Testis (tissue), 3 donors: ENCODE data around the gene S100A1. TPM values are rescaled to one million over a fixed set of nuclear protein-coding genes. Genes with fewer than 3 reads are reported as not detected.
A peak's percentile ranks its signal among the peaks of the same experiment; 100 is the strongest.
"Not testable (repeated sequence)": the region's sequence is repeated elsewhere in the genome, so short reads cannot be mapped to it uniquely, and the experiment has no call there.

Source experiments
- DNase-seq: peaks from one replicate; pipeline ENCODE4 v3.0.0-alpha.2; 2019
- H3K27ac ChIP-seq, 2 donors: fragments of 200-600 bp; sonication (generic); one replicate each; pipeline ENCODE4 v1.5.1; 2019
- H3K27me3 ChIP-seq: fragments of 200-600 bp; sonication (generic); one replicate; pipeline ENCODE4 v1.5.1; 2019
- H3K36me3 ChIP-seq: fragments of 200-600 bp; sonication (generic); one replicate; pipeline ENCODE4 v1.5.1; 2017; ENCODE audit warnings: low read depth; ENCODE audit errors: missing control alignments
- H3K4me1 ChIP-seq: fragments of 200-600 bp; sonication (generic); one replicate; pipeline ENCODE4 v1.5.1; 2019
- H3K4me3 ChIP-seq, 2 donors: fragments of 200-600 bp; sonication (generic); one replicate each; pipeline ENCODE4 v1.5.1; 2017 to 2019
- H3K9me3 ChIP-seq: fragments of 200-600 bp; sonication (generic); one replicate; pipeline ENCODE4 v1.5.1; 2017
- POLR2A ChIP-seq: fragments of 450-650 bp; IDR thresholded peaks from one replicate; pipeline ENCODE4 v1.6.1; 2017; ENCODE audit warnings: antibody characterized with exemption, mild to moderate bottlenecking, moderate library complexity
- WGBS, 2 donors: methylation state at CpG; one replicate each; pipeline ENCODE4 v1.1.5; 2018; 5-methylcytosine and 5-hydroxymethylcytosine counted together
- intact Hi-C: fragments of 100-400 bp; cut with DNase I; formaldehyde crosslinking; loops from one replicate; pipeline ENCODE4 v1.15.1; 2023; ENCODE audit warnings: low total_unique reads
- polyA plus RNA-seq: library from polyadenylated mRNA; stranded (reverse); fragments of 350-450 nt; fragmentation: Illumina TruSeq; extraction: RNeasy Lipid Tissue Mini Kit (QIAGEN cat#74804); gene quantifications from one replicate; pipeline ENCODE4 v1.2.3, GENCODE V29; 2014; ENCODE audit warnings: low read depth, low replicate concordance; ENCODE audit not compliant: insufficient read depth
- total RNA-seq, 2 donors: library from RNA; depleted of rRNA; stranded (reverse); fragments of >200 nt; gene quantifications; one replicate each; pipeline ENCODE4 v1.2.3, GENCODE V29; 2016
- TF ChIP-seq, protein P1 (sequence below), 3 experiments: fragments of 450-650 bp in 2 of 3; fragments of 200-600 bp in 1 of 3; sonication (generic) in 1 of 3; IDR thresholded peaks; one replicate each; pipeline ENCODE4 v1.5.1; 2016 to 2019; ENCODE audit warnings: antibody characterized with exemption in 3 of 3, mild to moderate bottlenecking in 2 of 3, moderate library complexity in 1 of 3

Gene S100A1
- total and polyA plus RNA-seq, 3 donors from 2014 or later, result 8.2 to 29.8 (median 24.0) TPM

DNA sequence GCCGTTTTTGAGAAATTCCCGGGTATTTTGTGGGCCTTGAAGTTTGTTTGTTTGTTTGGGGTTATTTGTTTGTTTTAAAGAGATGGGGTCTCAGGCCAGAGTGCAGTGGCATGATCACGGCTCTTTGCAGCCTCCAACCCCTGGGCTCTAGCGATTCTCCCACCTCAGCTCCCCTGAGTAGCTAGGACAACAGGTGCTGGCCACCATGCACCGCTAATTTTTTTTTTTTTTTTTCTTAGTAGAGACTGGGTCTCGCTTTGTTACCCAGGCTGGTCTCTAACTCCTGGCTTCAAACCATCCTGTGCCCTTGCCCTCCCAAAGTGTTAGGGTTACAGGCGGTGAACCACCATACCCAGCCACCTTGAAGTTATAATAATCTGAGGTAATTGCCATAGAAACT, 7.6 kb downstream of the S100A1 start:
- H3K4me3 ChIP-seq, result no peak overlapping the region
- WGBS, 2 donors, result 67 to 70% methylated on average over 7 of the region's 7 CpGs
- intact Hi-C loops, result no loop called here
- no peaks in the 10 kb centered on the region for H3K27me3 ChIP-seq
- no peaks in the 10 kb centered on the region for H3K36me3 ChIP-seq
- H3K4me1 ChIP-seq, result peaks cover 7% of the 10 kb centered on the region
- no peak for DNase-seq
- H3K9me3 ChIP-seq, result no peaks in the 10 kb centered on the region
- TF ChIP-seq, protein P1, sequence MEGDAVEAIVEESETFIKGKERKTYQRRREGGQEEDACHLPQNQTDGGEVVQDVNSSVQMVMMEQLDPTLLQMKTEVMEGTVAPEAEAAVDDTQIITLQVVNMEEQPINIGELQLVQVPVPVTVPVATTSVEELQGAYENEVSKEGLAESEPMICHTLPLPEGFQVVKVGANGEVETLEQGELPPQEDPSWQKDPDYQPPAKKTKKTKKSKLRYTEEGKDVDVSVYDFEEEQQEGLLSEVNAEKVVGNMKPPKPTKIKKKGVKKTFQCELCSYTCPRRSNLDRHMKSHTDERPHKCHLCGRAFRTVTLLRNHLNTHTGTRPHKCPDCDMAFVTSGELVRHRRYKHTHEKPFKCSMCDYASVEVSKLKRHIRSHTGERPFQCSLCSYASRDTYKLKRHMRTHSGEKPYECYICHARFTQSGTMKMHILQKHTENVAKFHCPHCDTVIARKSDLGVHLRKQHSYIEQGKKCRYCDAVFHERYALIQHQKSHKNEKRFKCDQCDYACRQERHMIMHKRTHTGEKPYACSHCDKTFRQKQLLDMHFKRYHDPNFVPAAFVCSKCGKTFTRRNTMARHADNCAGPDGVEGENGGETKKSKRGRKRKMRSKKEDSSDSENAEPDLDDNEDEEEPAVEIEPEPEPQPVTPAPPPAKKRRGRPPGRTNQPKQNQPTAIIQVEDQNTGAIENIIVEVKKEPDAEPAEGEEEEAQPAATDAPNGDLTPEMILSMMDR (IDR thresholded peaks at IDR 0.05), result no peak
- no peak for TF ChIP-seq POLR2A
- H3K27ac ChIP-seq, result peak overlapping the region; percentile 98 to 100

DNA sequence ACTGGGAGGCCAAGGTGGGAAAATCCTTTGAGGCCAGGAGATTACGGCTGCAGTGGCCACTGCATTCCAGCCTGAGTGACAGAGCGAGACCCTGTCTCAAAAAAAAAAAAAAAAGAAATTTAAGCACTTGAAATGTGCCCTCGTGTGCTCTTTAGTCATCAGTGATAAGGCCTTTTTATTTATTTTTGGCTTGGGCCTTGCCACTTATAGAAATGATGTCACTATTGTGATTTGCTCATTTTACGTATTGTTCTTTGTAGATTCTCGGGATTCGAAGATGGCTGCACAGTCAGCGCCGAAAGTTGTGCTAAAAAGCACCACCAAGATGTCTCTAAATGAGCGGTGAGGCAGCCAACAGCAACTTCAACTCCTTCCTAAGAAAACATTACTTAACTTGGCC, 8.1 kb downstream of the S100A1 start:
- no peak for TF ChIP-seq POLR2A
- TF ChIP-seq, protein P1 (IDR thresholded peaks at IDR 0.05), result no peak
- 86 to 91% methylated on average over 9 of the region's 9 CpGs for WGBS, 2 donors
- intact Hi-C loops, result no loop called here
- Histone ChIP-seq H3K27ac (peak overlapping the region in 1 of 2 donors; percentile 98), H3K36me3 (no peaks in the 10 kb centered on the region), H3K4me1 (peaks cover 7% of the 10 kb centered on the region), H3K9me3 (no peaks in the 10 kb centered on the region), H3K27me3 (no peaks in the 10 kb centered on the region), H3K4me3 (no peak overlapping the region)
- DNase-seq, result no peak

DNA sequence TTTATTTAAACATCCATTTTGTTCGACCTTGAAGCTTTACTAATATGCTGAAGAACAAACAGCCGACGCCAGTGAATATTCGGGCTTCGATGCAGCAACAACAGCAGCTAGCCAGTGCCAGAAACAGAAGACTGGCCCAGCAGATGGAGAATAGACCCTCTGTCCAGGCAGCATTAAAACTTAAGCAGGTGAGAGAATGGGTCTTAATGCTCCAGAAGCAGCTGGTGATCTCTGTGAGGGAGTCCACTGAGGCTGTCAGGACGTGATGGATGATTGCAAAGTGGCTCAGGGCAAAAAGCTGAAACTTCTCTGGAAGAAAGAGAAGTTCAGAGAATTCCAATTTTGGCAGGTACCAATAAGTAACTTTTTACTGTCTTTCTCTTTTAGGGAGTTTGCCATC, 10.0 kb downstream of the S100A1 start:
- Histone ChIP-seq H3K4me3 (no peak overlapping the region), H3K9me3 (no peaks in the 10 kb centered on the region), H3K36me3 (no peaks in the 10 kb centered on the region), H3K27me3 (no peaks in the 10 kb centered on the region), H3K4me1 (peaks cover 10% of the 10 kb centered on the region), H3K27ac (peak overlapping the region in 1 of 2 donors; percentile 98)
- no peak for DNase-seq
- TF ChIP-seq, protein P1 (IDR thresholded peaks at IDR 0.05), result no peak
- intact Hi-C loops, result no loop called here
- WGBS, 2 donors, result 46 to 52% methylated on average over 6 of the region's 6 CpGs

DNA sequence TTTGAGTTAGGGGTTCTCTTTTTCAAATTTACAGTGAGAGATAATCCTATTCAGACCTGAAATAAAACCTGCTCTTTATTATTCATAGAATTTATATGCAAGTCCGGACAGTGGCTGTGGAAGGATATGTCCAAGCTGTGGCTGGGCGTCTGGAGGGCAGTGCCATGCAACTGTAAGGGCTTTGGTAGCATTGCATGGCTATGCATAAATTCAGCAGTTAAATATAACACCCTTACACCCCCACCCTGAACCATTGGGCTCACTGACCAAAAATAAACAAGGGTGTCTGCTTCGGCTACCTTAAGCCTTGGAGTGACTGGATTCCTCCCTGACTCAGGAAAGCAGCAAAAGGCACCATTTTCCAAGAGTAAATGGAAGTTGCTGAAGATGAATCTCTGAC, 11.0 kb downstream of the S100A1 start:
- Histone ChIP-seq H3K27ac (no peak overlapping the region), H3K36me3 (no peaks in the 10 kb centered on the region), H3K9me3 (no peaks in the 10 kb centered on the region), H3K27me3 (no peaks in the 10 kb centered on the region), H3K4me1 (peaks cover 18% of the 10 kb centered on the region), H3K4me3 (no peak overlapping the region)
- intact Hi-C loops, result no loop called here
- no peak for DNase-seq
- TF ChIP-seq POLR2A, result no peak
- TF ChIP-seq, protein P1 (IDR thresholded peaks at IDR 0.05), result no peak
- WGBS, 2 donors, result 87 to 96% methylated on average over 3 of the region's 3 CpGs

DNA sequence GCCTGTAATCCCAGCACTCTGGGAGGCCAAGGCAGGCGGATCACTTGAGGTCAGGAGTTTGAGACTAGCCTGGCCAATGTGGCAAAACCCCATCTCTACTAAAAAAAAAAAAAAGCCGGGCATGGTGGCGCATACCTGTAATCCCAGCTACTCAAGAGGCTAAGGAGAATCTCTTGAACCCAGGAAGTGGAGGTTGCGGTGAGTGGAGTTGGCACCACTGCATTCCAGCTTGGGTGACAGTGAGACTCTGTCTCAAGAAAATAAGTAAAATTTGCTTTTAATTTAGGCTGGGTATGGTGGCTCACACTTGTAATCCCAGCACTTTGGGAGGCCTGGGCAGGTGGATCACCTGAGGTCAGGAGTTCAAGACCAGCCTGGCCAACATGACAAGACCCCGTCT, 12.0 kb downstream of the S100A1 start:
- intact Hi-C loops, DNase-seq, H3K27ac ChIP-seq, H3K9me3 ChIP-seq, H3K27me3 ChIP-seq, H3K4me3 ChIP-seq, H3K36me3 ChIP-seq: not testable (repeated sequence)
- whole genome bisulfite sequencing, 2 donors, result 92 to 96% methylated on average over 5 of the region's 5 CpGs
- peaks cover 20% of the 10 kb centered on the region for H3K4me1 ChIP-seq
